ENCODE results near the gene CIB4. TPM values are rescaled to one million over a fixed set of nuclear protein-coding genes. Genes with fewer than 3 reads are reported as not detected.

The CIB4 gene
- total RNA-seq, 3 donors from 2014 or later = not detected

DNA sequence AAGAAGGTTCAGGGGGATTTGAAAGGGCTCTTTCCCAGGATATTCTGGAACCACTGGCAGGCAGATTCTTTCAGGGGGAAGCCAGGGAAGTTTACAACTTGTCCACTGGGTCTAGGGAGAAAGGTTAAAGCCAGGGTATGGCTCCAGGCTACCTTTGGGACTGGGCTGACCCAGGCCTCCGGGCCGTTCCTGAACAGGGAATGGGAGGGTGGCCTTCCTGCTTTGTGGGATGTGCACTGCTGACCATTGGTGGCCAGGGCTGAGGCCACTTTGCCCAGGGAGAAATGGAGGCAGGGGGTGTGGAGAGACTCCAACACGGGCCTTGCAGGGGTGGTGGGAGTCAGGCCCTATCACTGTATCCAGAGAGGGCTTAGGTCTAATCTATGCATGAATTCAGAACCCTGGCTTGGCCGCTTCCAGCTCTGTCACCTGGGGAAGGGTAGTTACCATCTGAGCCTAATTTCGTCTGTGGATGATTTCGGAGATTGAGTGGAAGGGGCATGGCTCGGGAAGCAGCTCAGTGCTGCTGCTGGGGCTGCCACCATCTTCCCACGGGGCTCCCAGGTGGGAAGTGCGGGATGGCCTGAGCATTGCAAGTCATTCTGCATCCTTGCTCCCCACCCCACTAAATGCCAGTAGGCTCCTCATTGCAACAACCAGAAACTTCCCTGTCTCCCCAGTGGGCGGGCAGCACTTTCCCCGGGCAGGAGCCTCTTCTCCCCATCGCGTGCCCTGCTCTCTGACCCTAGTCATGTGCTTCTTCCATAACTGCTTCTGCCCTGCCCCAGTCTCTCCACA, 106.1 kb downstream of the CIB4 start:
- Mint-ChIP-seq H3K4me3 (no peak overlapping the region), H3K9me3 (no peaks in the 10 kb centered on the region), H3K4me1 (ENCODE audit: low read depth) (no peaks in the 10 kb centered on the region), H3K27me3 (ENCODE audit: low read depth) (peaks cover 10% of the 10 kb centered on the region), H3K36me3 (ENCODE audit: insufficient read depth) (no peaks in the 10 kb centered on the region)
- DNase-seq (no peak), ATAC-seq (no peak)

DNA sequence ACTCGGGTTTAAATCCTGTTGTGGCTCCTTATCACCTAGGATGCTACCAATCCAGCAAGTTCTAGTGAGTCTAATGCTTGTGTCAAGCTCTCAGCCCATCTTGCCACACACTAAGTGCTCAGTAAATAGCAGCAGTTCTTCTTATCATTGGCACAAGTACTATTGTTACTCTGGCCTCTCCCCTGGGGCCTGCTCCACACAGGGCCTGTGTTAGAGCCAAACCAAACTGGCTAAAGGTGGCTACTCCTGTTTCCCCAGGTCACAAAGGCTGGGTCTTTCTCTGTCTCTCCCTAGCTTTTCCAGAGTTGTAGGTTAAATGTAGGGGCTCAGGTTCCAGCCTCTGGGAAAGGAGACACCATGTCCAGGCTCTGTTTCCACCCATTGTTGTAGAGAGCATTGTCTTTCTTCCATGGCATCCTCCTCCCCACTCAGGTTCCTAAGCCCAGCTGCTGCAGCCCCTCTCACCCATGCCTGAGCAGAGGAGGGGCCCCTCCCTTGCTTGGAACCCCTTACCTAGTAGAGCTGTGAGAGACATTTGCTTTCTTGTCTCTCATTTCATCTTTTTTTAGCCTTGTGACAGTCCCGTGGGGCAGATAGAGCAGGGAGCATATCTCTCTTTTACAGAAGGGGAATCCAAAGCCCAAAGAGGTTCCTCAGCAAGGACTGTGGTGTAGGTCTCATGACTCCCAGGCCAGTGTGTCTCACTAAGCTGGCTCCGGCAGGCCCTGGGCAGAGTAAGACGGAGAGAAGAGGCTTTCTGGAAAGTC, 106.9 kb downstream of the CIB4 start:
- no peak for ATAC-seq
- Mint-ChIP-seq H3K4me3 (no peak overlapping the region), H3K4me1 (ENCODE audit: low read depth) (no peaks in the 10 kb centered on the region), H3K27me3 (ENCODE audit: low read depth) (peaks cover 10% of the 10 kb centered on the region), H3K9me3 (no peaks in the 10 kb centered on the region), H3K36me3 (ENCODE audit: insufficient read depth) (no peaks in the 10 kb centered on the region)
- DNase-seq = no peak

DNA sequence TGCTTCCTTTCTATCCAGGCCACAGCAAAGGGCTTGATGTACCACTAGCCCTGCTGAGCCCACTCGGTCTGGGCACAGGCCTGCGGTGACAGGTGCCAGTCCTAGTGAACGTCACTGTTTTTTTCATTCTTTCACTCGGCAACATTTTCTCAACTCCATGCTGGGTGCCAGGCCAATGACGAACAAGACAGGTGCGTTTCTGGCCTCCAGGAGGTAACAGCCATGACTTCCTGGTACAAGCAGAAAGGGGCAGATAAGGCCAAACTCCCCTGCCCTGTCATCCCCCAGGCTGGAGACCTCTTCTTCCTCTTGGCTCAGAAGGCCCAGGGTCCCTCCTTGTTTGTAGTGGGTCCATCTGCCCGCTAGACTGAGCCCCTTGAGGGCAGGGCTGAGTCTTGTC, 107.5 kb downstream of the CIB4 start:
- H3K4me1 Mint-ChIP-seq (ENCODE audit: low read depth) = no peaks in the 10 kb centered on the region

GRCh38 chr2:26532301-26533250, 108.6 kb downstream of the CIB4 start:
- Mint-ChIP-seq H3K27me3 (ENCODE audit: low read depth) (peaks cover 10% of the 10 kb centered on the region), H3K4me1 (ENCODE audit: low read depth) (no peaks in the 10 kb centered on the region), H3K4me3 (no peak overlapping the region), H3K36me3 (ENCODE audit: insufficient read depth) (no peaks in the 10 kb centered on the region), H3K9me3 (no peaks in the 10 kb centered on the region)
- no peak for ATAC-seq
- no peak for DNase-seq

More for the DNA sequence above, 107.5 kb downstream of the CIB4 start:
- DNase-seq = no peak
- Mint-ChIP-seq H3K4me3 (no peak overlapping the region), H3K36me3 (ENCODE audit: insufficient read depth) (no peaks in the 10 kb centered on the region), H3K27me3 (ENCODE audit: low read depth) (peaks cover 10% of the 10 kb centered on the region), H3K9me3 (no peaks in the 10 kb centered on the region)
- no peak for ATAC-seq

Other genes starting within 250 kb of the CIB4 start
- not detected for gene DRC1, start 239.4 kb downstream of the CIB4 start, total RNA-seq
- gene OTOF, start 163.2 kb downstream of the CIB4 start, total RNA-seq = under 1 TPM; 0.10 to 0.60 (median 0.18) TPM
- under 1 TPM; 0.08 to 0.16 (median 0.08) TPM for gene KCNK3, start 51.4 kb upstream of the CIB4 start, total RNA-seq
- gene SLC35F6, start 122.9 kb upstream of the CIB4 start, total RNA-seq = 10 to 100 TPM in 2 of 3 donors, 1 to 10 TPM in 1; 9.2 to 12.5 (median 11.6) TPM
- gene CENPA, start 144.7 kb upstream of the CIB4 start, total RNA-seq = 1 to 10 TPM in 1 of 3 donors, under 1 TPM in 2; 0.82 to 1.8 (median 0.82) TPM
- gene DPYSL5, start 206.8 kb upstream of the CIB4 start, total RNA-seq = not detected

Measured in activated T-cell treated with anti-CD3 and anti-CD28 coated beads, Interleukin-2, amount 50 U/mL, for 4 hours (primary cell).